IMR-90 (cell line): Measurements from ENCODE around the gene CUL4B.

Experiments used
- BHLHE40 ChIP-seq: fragments of 150-350 bp; IDR thresholded peaks from 2 replicates; pipeline ENCODE4 v1.6.1; 2016; ENCODE audit warnings: mild to moderate bottlenecking, low read depth, low read length
- POLR2A ChIP-seq: IDR thresholded peaks from 2 replicates; pipeline ENCODE4 v1.6.1; 2012; ENCODE audit warnings: mild to moderate bottlenecking, low read depth, low read length
- RCOR1 ChIP-seq: IDR thresholded peaks from 2 replicates; pipeline ENCODE4 v1.6.1; 2012; ENCODE audit warnings: mild to moderate bottlenecking, low read length, improper control_type of control experiment; ENCODE audit not compliant: insufficient replicate concordance

- TF ChIP-seq BHLHE40 (no peak), RCOR1 (no peak), POLR2A (no peak)
Observed at GRCh38 chrX:120585702-120586101, 24.9 kb upstream of the CUL4B start.
